B cell (primary cell): ENCODE measurements around the gene F12. TPM values are rescaled to one million over a fixed set of nuclear protein-coding genes. Genes with fewer than 3 reads are reported as not detected.

Source experiments
- ATAC-seq: fragments of 200-7000 bp; cut with Tn5 transposase; one replicate; pipeline ENCODE4 v1.10.0; 2021; ENCODE audit warnings: low read depth, mild to moderate bottlenecking, moderate number of reproducible peaks, moderate library complexity
- CTCF ChIA-PET: fragments of 350-600 bp; sonication (Branson Sonifier 250); formaldehyde crosslinking; loops from one replicate; lab custom pipeline; 2021; ENCODE audit warnings: antibody characterized with exemption, inconsistent platforms; lab: Charles Lee
- POLR2A ChIA-PET: fragments of 350-600 bp; sonication (Branson Sonifier 250); formaldehyde crosslinking; loops from one replicate; lab custom pipeline; 2021; ENCODE audit warnings: antibody characterized with exemption; lab: Charles Lee
- DNase-seq: peaks from one replicate; pipeline ENCODE4 v3.0.0; 2013
- H2AFZ ChIP-seq: 2 replicates; pipeline ENCODE4 v1.6.1; 2012; ENCODE audit warnings: mild to moderate bottlenecking, low read depth, low read length; ENCODE audit not compliant: insufficient read depth, poor library complexity, severe bottlenecking
- H3K27ac ChIP-seq, 2 donors: 1 replicate in 1 of 2; 2 replicates in 1 of 2; pipeline ENCODE4 v1.5.1; 2012 to 2013; ENCODE audit warnings: low read length in 2 of 2, mild to moderate bottlenecking in 2 of 2, moderate library complexity in 1 of 2
- H3K27me3 ChIP-seq, 4 experiments: fragments of 200-600 bp in 1 of 4; sonication (generic) in 1 of 4; replicated peaks in 1 of 4; 1 replicate in 2 of 4; 2 replicates in 2 of 4; pipeline versions ENCODE4 v1.6.1 to v1.7.0; 2013 to 2016; ENCODE audit warnings: low read length in 3 of 4, mild to moderate bottlenecking in 2 of 4, mixed read lengths in 1 of 4, moderate library complexity in 1 of 4; ENCODE audit not compliant: insufficient read depth in 4 of 4, control insufficient read depth in 3 of 4; ENCODE audit errors: control extremely low read depth in 1 of 4
- H3K36me3 ChIP-seq, 2 experiments: replicated peaks in 1 of 2; 1 replicate in 1 of 2; 2 replicates in 1 of 2; pipeline versions ENCODE4 v1.6.1 to v1.7.1; 2013; ENCODE audit warnings: low read length in 1 of 2; ENCODE audit not compliant: insufficient read depth in 2 of 2, control insufficient read depth in 1 of 2; ENCODE audit errors: control extremely low read depth in 1 of 2, extremely low read depth in 1 of 2
- H3K4me1 ChIP-seq, 2 donors: fragments of 200-600 bp in 1 of 2; sonication (generic) in 1 of 2; 1 replicate in 1 of 2; 2 replicates in 1 of 2; pipeline versions ENCODE4 v1.5.1 to v1.6.1; 2013 to 2017; ENCODE audit warnings: low read length in 2 of 2; ENCODE audit not compliant: control insufficient read depth in 2 of 2, insufficient read depth in 2 of 2
- H3K4me2 ChIP-seq: replicated peaks from 2 replicates; pipeline ENCODE3; 2012; ENCODE audit warnings: mild to moderate bottlenecking, low read depth, low read length; ENCODE audit not compliant: poor library complexity, severe bottlenecking
- H3K4me3 ChIP-seq, 5 experiments: fragments of 200-600 bp in 1 of 5; sonication (generic) in 1 of 5; 1 replicate in 3 of 5; 2 replicates in 2 of 5; pipeline versions ENCODE4 v1.5.1 to v1.7.0; 2011 to 2016; ENCODE audit warnings: low read length in 4 of 5, mild to moderate bottlenecking in 4 of 5, low read depth in 2 of 5, control low read depth in 1 of 5, moderate library complexity in 1 of 5; ENCODE audit not compliant: insufficient read depth in 1 of 5; ENCODE audit errors: control extremely low read depth in 1 of 5, extremely low read depth in 1 of 5
- H3K79me2 ChIP-seq: fragments of 200-600 bp; sonication (generic); one replicate; pipeline ENCODE4 v1.6.0; 2016; ENCODE audit warnings: low read length; ENCODE audit not compliant: control insufficient read depth, insufficient read depth
- H3K9ac ChIP-seq: fragments of 200-600 bp; sonication (generic); 2 replicates; pipeline ENCODE4 v1.6.1; 2017; ENCODE audit warnings: mild to moderate bottlenecking, low read length, moderate library complexity
- H3K9me3 ChIP-seq, 3 donors: one replicate each; pipeline versions ENCODE4 v1.6.1 to v1.7.1; 2013; ENCODE audit warnings: low read length in 2 of 3; ENCODE audit not compliant: control insufficient read depth in 2 of 3, insufficient read depth in 1 of 3; ENCODE audit errors: control extremely low read depth in 1 of 3
- H4K20me1 ChIP-seq: 2 replicates; pipeline ENCODE4 v1.6.0; 2012; ENCODE audit warnings: mild to moderate bottlenecking, low read length; ENCODE audit not compliant: insufficient read depth, control insufficient read depth, poor library complexity, severe bottlenecking
- H3K27ac Mint-ChIP-seq: one replicate; pipeline ENCODE4 v1.8.0; 2021; ENCODE audit warnings: mixed read lengths
- H3K27me3 Mint-ChIP-seq: one replicate; pipeline ENCODE4 v1.8.0; 2021; ENCODE audit warnings: mixed read lengths
- H3K4me1 Mint-ChIP-seq: one replicate; pipeline ENCODE4 v1.8.0; 2021; ENCODE audit warnings: mixed read lengths
- H3K4me3 Mint-ChIP-seq: one replicate; pipeline ENCODE4 v1.8.0; 2021; ENCODE audit warnings: mixed read lengths
- H3K9me3 Mint-ChIP-seq: one replicate; pipeline ENCODE4 v1.8.0; 2022; ENCODE audit warnings: mixed read lengths; ENCODE audit not compliant: insufficient read depth
- EZH2 ChIP-seq: IDR thresholded peaks from 2 replicates; pipeline ENCODE4 v1.6.1; 2012; ENCODE audit warnings: borderline replicate concordance, low read depth, mild to moderate bottlenecking, moderate library complexity, low read length; ENCODE audit not compliant: insufficient read depth, poor library complexity, severe bottlenecking
- WGBS: methylation state at CpG from one replicate; pipeline ENCODE4 v1.1.5; 2013; ENCODE audit warnings: missing lambda C conversion rate; ENCODE audit not compliant: insufficient coverage; 5-methylcytosine and 5-hydroxymethylcytosine counted together
- intact Hi-C: fragments of 100-400 bp; cut with micrococcal nuclease; formaldehyde crosslinking; loops from one replicate; pipeline ENCODE4 v1.10.0; 2022
- polyA plus RNA-seq: library from polyadenylated mRNA; depleted of rRNA; stranded (reverse); fragments of >200 nt; gene quantifications from 2 replicates; pipeline ENCODE4 v1.2.3, GENCODE V29; 2012
- total RNA-seq, 2 donors: library from RNA; stranded (reverse); fragments of 120-200 nt in 1 of 2; gene quantifications; 1 replicate in 1 of 2; 2 replicates in 1 of 2; pipeline versions ENCODE4 v1.2.3 to v1.2.4, GENCODE V29; 2013 to 2022
- TF ChIP-seq, protein P1 (sequence below): fragments of 200-600 bp; IDR thresholded peaks from one replicate; pipeline ENCODE4 v1.8.0; 2022; ENCODE audit warnings: antibody characterized with exemption, mild to moderate bottlenecking

Gene F12
- total and polyA plus RNA-seq, 2 donors (not counting 1 experiment from before 2014, with no cell fraction given), result 3.1 TPM; not detected in 1

- TF ChIP-seq, protein P1, sequence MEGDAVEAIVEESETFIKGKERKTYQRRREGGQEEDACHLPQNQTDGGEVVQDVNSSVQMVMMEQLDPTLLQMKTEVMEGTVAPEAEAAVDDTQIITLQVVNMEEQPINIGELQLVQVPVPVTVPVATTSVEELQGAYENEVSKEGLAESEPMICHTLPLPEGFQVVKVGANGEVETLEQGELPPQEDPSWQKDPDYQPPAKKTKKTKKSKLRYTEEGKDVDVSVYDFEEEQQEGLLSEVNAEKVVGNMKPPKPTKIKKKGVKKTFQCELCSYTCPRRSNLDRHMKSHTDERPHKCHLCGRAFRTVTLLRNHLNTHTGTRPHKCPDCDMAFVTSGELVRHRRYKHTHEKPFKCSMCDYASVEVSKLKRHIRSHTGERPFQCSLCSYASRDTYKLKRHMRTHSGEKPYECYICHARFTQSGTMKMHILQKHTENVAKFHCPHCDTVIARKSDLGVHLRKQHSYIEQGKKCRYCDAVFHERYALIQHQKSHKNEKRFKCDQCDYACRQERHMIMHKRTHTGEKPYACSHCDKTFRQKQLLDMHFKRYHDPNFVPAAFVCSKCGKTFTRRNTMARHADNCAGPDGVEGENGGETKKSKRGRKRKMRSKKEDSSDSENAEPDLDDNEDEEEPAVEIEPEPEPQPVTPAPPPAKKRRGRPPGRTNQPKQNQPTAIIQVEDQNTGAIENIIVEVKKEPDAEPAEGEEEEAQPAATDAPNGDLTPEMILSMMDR, result peak; percentile 70
- no peak for TF ChIP-seq EZH2
- intact Hi-C loops, result loop anchor here (1.0 to 10.0 kb wide), 7 partner anchors 14 to 289 kb away; partner anchors contain the start of genes B4GALT7, GRK6 and PRR7
- no peaks in the 10 kb centered on the region for H4K20me1 ChIP-seq
- peaks cover 38 to 50% of the 10 kb centered on the region in 2 donors for H3K4me1 ChIP-seq
- peaks cover 39% of the 10 kb centered on the region for H3K4me1 Mint-ChIP-seq
- H2AFZ ChIP-seq, result peak overlapping the region; percentile 77
- no peaks in the 10 kb centered on the region for H3K36me3 ChIP-seq
- ATAC-seq (peak; percentile 82), DNase-seq (peak; percentile 91)
- peak overlapping the region in 1 of 2 donors; percentile 48 for H3K27ac ChIP-seq
- peak overlapping the region; percentile 32 for H3K27ac Mint-ChIP-seq
- peaks cover 14% of the 10 kb centered on the region for H3K27me3 Mint-ChIP-seq
- under 1% methylated on average over 93 of the region's 93 CpGs for WGBS
- peak overlapping the region; percentile 14 to 68 (median 61) for H3K4me3 ChIP-seq
- CTCF ChIA-PET, result interaction anchor here (0.6 to 12.7 kb wide), 46 partner anchors 8 to 709 kb away, joined by 3 to 628 read pairs (median 4); partner anchors contain the start of genes DDX41, DOK3, GRK6 and PDLIM7
- peak overlapping the region; percentile 66 for H3K9ac ChIP-seq
- no peaks in the 10 kb centered on the region for H3K9me3 Mint-ChIP-seq
- peak overlapping the region; percentile 84 for H3K4me3 Mint-ChIP-seq
- H3K9me3 ChIP-seq, result peaks cover 0 to 19% (median 0%) of the 10 kb centered on the region in 3 donors
- POLR2A ChIA-PET, result interaction anchor here (0.5 to 5.6 kb wide), 14 partner anchors 14 to 333 kb away, joined by 3 to 87 read pairs (median 6); partner anchors contain the start of gene GRK6
- H3K27me3 ChIP-seq, result peaks cover 0 to 37% (median 9%) of the 10 kb centered on the region in 4 experiments
- H3K79me2 ChIP-seq, result no peaks in the 10 kb centered on the region
- peak overlapping the region; percentile 96 for H3K4me2 ChIP-seq
Measured at GRCh38 chr5:177403792-177404640, 5.3 kb downstream of the F12 start.
